Measurements from ENCODE around the gene GALNT13.

The GALNT13 gene

DNA sequence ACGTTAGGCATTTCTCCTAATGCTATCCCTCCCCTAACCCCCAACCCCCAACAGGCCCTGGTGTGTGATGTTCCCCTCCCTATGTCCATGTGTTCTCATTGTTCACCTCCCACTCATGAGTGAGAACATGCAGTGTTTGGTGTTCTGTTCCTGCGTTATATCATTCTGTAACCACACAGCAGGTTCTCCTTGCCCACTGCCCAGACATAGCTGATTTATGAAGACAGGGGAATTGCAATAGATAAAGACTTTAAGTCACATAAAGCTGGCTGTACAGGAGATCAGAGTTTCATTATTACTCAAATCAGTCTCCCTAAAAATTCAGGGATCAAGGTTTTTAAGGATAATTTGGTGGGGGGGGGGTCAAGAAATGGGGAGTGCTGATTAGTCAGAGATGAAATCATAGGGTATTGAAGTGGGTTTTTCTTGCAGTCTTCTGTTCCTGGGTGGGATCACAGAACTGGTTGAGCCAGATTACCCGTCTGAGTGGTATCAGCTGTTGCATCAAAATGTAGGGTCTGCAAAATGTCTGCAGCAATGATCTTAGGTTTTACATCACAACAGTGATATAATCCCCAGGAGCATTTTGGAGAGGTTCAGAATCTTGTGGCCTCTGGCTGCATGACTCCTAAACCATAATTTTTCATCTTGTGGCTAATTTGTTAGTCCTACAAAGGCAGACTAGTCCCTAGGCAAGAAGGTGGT is 434.7 kb downstream of the GALNT13 start:
- no peak for DNase-seq (ENCODE audit: low read depth)

DNA sequence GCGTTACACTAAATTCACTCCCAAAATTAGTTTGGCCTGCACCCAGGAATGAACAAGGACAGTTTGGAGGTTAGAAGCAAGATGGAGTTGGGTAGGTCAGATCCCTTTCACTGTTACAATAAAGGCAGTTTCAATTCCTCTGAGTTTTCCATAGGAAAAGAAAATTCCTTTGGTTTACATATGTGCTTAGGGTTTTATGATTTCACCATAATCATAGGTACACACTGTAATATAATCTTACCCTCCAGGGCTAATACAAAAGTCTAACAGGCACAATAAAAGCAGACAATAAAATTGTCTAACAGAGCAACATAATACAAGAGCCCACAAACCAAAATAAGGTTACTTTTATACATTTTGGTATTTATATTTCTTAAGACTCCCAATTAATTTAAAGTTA is 435.3 kb downstream of the GALNT13 start:
- no peak for DNase-seq (ENCODE audit: low read depth)

DNA sequence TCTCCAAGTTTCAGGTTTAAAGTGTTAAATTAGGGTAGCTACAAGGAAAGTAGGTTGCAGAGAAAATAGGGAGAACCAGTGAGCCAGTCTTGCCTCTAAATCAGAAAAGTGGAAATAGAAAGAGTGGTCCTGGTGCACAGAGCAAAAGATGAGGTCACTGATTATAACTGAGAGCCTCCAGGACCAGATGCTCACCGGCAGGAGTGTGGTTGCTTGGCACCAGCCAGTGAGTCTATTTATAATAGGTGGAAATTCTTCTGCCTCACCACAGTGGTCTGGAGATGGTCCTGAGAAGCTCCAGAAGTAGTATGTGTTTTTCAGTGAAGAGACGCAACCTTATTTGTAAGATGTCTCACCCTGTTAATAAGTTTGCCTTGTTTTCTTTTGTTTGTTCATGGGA is 452.9 kb downstream of the GALNT13 start:
- DNase-seq (ENCODE audit: low read depth), result no peak

DNA sequence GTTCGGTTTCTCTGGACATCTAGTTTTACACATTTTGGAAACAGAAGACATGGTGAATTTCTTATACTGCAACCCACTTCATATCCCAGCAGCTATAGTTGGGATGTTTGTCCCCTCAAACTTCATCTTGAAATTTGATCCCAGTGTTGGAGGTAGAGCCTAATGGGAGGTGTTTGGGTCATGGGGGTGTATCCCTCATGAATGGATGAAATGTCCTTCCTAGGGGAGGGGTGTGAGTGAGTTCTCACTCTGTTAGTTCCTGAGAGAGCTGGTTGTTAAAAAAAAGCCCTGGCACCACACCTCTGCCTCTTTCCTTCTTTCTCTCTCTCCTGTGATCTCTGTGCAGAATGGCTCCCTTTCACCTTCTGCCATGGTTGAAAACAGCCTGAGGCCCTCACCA is 457.8 kb downstream of the GALNT13 start:
- DNase-seq (ENCODE audit: low read depth), result no peak

DNA sequence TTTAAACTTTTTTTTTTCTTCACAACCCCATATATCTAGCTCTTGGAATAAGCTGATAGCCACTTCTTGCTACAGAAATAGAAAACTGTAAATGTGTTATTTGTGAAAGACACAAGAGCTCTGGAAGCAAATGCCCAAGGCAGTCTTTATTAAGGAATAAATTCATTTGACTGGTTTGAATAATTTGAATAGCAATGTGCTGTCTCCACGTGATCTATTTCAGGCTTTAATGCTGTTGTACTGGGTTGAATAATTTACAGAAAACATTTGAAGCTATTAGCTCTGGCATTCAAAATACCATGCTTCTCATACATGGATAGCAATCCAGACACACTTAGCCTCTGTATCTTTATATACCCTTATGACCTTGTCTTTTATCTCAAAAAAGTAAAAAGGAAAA is 460.1 kb downstream of the GALNT13 start:
- no peak for DNase-seq (ENCODE audit: low read depth)

DNA sequence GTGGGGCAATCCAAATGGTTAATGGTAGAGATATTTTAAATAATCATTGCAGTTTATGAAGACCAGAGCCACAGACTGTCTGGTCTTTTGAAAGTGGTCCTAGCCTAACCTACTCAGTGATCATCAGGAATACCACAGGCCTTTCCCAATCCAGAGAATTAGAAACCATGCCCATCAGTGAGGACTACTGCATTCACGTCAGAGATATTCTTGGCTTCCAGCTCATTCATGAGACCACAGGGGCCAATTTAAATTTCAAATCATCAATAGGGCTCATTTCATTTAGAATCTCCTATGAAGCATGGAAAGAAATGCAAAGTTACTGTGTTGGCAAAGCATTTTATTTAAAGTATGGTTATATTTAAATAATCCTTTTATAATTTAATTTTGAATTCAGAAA is 464.5 kb downstream of the GALNT13 start:
- no peak for DNase-seq (ENCODE audit: low read depth)

DNA sequence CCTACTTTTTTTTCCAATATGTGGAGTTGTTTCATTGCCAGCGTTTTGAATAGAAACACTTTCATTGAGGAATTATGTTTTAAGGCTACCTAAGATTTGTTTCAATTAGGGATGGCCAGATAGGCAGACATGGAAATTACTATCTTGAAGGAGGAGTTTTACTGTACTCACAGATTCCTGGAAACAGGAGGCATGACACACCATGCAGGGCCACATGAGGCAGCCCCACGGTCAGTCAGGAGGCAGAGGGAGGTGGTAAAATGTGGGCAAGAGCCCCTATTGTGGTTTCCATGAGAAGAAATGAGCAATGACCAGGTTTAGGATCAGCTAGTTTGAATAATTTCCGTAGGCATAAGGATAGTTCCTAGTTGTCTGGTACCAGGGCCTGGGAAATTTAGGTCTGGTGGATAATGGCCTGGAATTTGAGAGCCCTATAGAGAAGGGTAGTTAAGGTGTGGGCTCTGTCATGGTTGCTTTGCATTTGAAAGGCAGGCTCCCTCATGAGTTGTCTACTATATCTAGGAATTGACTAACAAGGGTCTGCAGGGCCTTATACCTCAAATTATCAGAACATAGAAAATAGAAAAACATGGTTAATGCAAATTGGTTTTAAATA is 466.7 kb downstream of the GALNT13 start:
- DNase-seq (ENCODE audit: low read depth), result no peak

DNA sequence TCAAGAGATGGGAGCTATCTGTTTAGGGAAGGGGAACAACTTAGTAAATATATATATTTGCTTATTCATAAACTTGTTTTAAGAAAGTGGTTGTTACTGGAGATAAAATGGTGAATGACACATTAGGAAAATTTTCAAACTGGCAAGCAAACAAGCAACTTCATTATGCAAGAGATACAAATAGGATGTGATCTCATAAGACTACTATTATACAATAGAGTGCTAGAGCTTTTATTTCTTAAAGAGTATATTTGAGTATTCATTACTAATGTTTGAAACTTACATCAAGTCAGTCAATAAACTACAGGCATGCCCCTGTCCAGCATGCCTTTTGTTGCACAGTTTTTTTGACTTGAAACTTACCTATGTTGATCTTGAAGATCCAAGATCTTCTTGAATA is 471.6 kb downstream of the GALNT13 start:
- DNase-seq (ENCODE audit: low read depth), result no peak

DNA sequence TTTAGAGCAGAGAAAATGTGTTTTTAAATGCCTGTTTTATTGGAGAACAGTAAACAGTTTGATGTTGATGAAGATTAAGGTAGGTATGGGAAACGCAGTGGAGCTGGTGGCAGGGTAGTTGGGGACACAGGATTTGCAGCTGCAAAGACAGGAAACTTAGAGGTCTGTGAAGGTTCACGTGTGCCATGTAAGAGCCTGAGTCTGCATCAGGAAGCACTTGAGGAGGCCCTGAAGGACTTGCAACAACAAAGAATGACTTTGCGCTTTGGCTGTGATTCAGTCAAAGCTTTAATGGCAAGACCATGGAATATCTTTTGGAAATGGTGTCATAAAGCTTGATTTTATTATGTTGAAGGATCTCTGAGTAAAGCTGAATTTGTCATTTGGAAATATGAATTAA is 479.2 kb downstream of the GALNT13 start:
- no peak for DNase-seq (ENCODE audit: low read depth)

DNA sequence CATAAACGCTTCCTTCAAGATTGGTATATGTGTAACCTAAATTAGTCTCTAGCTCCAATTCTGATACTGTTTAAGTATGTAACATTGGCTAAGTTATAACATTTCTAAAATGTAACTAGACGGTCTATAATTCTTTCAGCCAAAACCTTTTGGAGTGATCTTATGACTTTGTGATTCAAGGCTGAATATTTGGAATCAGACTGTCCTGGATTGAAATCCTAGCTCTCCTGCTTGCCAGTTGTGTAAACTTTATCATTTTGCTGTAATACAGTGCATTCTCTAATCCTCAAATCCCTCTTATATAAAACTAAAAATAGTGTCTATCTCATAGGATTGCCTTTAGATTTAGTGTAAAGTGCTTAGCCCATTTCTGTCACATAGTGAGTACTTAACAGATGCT is 489.6 kb downstream of the GALNT13 start:
- DNase-seq (ENCODE audit: low read depth), result no peak

DNA sequence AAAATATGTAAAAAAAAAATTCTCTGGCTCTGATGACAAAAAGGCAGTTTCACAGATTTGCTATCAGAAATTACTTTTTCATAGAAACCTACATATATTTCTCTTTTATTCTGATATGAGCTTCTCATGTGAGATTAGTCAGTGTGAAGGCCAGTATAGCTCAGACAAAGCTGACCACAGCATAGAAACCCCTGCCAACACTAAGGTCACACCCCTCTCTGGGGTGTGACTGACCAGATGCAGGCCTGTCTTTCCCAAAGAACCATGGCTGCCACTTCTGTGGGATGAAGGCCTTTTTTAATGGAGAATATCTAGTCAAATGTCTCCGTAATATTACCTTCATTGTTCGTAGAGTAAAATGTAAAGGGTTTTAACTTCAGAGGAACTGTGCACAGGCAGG is 496.4 kb downstream of the GALNT13 start:
- DNase-seq (ENCODE audit: low read depth), result no peak

DNA sequence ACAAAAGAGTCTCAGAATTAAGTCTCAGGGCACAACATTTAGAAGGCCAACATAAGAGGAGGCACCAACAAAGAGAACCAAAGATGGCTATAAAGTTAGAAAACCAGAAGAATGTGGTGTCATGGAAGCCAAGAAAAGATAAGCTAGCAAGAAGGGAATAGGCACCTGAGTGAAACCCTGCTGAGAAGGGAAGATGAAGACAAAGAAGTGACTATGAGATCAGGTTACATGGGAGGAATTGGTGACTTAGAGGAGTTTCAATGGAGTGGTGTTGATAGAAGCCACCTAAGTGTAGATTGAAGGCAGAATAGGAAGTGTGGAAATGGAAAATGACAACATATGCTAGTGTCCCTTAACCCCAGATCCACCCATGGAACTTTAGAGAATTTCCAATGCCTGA is 499.2 kb downstream of the GALNT13 start:
- no peak for DNase-seq (ENCODE audit: low read depth)

DNA sequence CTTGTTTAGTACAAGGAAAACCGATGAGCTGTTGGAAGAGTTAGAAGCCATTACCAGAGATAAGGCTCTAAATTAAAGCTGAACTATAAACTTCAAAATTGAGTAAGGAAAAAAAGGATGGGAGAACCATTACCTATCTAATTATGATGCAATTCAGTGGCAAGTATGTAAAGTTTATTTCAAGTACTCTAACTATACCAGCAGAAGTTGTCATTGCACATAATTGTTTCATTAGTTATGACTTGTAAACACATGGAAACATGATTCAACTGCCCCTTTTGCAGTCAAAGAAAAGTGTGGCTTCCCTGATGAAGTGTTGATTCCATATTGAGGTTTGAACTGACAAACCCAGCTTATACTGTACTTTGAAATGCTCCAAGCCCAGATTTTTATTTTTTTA is 502.7 kb downstream of the GALNT13 start:
- DNase-seq (ENCODE audit: low read depth), result no peak

DNA sequence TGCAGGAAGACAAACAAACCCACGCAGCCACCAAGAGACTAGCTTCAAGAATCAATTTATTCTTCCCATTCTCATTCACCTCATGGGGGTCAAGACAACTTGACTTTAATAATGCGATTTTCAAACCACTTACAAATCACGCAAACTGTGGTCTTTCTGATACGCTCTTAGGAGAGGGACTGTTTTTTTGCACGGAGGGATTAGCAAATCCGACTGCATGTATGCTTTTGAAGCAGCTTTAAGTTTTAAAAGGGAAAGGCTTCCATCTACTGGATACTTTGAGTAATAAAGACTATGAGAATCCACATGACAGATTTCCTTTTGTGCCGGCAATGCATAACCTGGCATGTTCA is 503.8 kb downstream of the GALNT13 start:
- no peak for DNase-seq (ENCODE audit: low read depth)

DNA sequence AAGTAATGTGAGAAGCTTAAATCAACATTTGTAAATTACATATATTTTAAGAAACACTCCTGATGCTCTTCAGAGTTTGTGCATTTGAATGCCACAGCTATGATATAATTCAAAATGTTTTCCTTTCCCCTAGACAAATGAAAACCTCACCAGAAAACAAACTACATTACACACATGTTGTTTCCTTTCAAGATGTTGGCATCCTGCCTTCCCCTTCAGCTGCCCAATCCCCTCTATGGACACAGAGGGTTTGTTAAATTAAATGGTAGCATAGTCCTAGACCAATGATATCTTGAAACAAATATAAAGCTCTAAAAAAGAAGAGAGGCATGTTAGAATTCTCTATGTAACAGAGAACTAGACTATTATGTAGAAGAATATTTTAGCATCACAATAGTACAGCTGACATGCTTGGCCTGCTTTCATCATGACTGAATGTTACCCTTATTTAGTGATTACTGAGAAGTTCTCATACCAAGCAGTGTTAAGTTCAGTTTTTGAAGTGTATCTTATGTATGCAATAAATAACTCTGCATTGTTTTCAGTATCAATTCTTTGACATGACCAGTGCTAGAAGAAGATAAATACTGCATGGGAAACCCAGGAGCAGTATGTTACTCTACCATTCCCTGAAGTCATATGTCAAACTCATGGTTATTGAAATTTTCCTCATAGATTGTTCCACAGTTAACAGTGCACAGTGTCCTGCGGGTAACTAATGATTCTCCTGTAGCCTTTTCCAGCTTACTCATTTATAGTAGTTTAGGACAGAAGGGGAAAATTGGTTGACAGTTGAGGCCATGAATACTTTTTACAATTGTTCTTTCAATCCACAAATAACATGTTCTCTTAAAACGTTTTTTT is 510.4 kb downstream of the GALNT13 start:
- no peak for DNase-seq (ENCODE audit: low read depth)

DNA sequence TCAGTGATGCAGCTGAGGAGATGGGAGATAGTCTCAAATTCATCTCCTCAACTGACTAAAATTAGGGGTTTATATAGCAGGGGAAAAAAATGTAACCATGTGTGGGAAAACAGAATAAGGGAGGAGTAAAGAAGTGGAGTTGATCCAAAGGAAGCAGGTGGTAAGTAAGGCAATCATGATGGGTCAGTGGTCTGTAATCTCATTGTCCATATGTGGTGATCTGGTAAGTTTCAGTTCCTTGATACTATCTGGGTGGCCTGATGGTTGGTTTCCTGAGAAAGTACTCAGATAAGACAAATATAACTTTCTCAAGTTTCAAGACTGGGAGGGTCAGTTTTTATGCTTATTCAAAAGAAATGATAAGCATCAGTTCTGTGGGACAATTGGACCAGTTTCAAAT is 514.5 kb downstream of the GALNT13 start:
- no peak for DNase-seq (ENCODE audit: low read depth)

DNA sequence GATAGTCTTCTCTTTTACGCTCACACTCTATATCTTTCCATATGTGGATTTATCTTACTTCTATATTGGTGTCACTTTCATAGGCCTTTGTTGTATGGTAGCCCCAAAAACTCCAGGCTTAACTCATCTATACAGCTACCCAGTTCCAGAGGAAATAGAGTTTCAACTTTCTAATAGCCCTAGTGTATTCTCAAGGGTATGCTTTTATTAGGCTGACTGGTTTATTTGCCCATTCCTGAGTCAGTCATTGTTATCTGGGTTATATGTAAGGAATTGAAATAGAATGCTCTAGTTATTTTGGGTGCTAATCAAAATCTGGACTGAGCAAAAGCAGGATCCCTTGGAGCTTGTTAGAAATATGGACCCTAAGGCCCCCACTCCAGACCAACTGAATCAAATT is 519.3 kb downstream of the GALNT13 start:
- DNase-seq (ENCODE audit: low read depth), result no peak

DNA sequence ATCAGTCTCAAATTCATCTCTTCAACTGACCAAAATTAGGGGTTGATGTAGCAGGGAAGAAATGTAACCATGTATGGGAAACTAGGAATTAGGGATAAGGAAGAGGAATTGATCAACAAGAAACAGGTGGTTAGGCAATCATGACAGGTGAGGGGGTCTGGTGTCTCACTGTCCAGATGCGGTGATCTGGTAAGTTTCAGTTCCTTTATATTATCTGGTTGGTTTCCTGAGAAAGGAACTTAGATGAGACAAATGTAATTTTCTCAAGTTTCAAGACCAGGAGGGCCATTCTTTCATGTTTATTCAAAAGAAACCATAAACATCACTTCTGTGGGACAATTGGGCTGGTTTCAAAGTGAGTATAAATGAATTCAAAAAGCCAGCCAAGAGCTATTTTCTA is 520.5 kb downstream of the GALNT13 start:
- DNase-seq (ENCODE audit: low read depth), result no peak

DNA sequence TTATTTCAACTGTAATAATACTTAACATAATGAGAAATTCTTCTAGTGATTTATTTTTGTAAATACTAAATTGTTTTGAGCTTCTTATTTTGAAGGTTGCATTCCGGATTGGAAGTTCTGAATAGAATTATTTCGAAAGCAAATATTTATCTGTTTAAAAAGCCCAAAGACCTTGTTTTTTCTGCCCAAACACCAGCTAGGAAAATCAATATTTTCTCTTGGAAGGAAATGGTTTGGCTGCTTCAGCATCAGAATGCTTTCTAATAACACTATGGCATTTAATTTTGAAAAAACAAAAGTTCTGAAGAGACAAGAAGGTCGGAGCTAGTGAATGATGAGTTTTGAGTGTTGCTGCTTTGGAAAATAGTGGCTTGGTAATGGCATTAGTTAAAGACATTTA is 522.9 kb downstream of the GALNT13 start:
- no peak for DNase-seq (ENCODE audit: low read depth)

DNA sequence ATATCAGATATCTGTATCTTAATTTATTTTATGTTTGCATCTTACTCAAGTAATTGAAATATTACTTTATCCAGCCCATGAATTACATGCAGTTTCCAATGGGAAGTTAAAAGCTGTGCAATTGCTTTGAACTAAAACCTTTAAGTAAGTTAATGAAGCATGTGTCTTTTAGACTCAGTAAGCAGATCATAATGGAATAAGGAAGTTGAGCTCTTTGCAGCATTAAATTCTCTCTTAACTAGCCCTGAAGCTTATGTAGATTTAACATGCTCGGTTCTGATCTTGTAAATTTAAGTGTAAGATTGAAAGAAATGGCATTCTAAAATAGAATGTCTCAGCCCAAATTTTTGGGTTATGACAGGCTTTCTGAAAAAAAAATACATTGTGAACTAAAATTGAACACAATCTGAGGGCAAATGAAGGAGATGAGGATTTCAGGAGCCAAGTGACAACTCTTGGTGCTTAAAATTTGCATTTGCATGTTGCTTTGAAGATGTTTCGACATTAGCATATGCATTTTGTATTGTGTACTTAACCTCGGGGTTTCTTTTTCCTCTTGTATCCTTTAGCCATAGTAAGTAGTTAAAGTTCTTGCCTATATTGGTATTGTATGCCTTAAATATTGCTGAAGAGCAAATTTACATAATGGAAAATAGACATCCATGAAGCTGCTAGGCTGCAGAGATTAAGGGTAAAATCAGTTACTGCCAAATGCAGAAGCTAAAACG is 529.0 kb downstream of the GALNT13 start:
- no peak for DNase-seq (ENCODE audit: low read depth)

DNA sequence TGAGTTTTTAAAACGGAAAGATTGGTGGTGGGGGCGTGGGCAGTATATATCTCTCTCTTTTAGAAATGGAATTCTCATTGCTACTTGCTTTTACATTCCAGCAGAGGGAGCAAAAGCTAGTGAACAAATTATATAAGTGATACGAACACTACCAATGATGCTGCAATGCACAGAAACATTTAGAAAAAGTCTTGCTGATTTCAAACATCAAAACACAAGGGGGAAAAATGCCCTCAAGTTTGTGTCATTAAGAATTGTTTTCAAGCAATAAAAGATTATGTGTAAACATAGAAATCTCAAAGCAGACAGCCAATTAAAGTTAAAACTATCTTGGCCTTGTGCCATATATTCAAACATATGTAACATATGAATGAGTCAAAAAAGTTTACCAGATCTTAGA is 530.5 kb downstream of the GALNT13 start:
- no peak for DNase-seq (ENCODE audit: low read depth)

DNA sequence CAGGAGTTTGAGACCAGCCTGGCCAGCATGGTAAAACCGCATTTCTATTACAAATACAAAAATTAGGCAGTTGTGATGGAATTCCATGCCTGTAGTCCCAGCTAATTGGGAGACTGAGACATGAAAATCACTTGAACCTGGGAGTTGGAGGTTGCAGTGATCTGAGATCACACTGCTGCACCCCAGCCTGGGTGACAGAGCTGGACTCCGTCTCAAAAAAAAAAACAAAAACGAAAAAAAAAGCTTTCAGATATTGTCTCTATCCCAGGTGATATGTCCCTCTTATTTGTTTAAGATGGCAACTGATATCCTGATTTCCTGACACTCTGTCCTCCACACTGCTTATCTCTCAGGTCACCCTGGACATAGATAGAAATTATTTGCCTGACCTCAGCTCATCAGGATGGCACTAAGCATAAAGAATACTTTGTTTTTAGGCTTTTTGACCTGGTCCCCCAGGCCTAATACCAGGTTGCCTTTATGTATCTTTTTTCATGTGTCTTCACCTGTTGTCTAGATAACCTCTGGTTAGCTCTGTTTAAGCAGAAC is 531.6 kb downstream of the GALNT13 start:
- no peak for DNase-seq (ENCODE audit: low read depth)

Measured in stimulated activated CD8-positive, alpha-beta memory T cell treated with anti-CD3 and anti-CD28 coated beads, Interleukin-15, amount 100 ng/mL, for 24 hours (primary cell).